Fibroblast of mammary gland (primary cell): ENCODE results near the gene TANC2.
A peak's percentile ranks its signal among the peaks of the same experiment; 100 is the strongest.

ENCODE experiments used
- DNase-seq: peaks from one replicate; pipeline ENCODE4 v3.0.0-alpha.2; 2010; ENCODE audit warnings: low read depth
- H3K4me3 ChIP-seq: 2 replicates; pipeline ENCODE4 v1.5.1; 2011; ENCODE audit warnings: low read depth, mild to moderate bottlenecking, low read length, moderate library complexity; ENCODE audit not compliant: control insufficient read depth
- CTCF ChIP-seq: conservative IDR thresholded peaks from 2 replicates; pipeline ENCODE4 v1.5.1; 2011; ENCODE audit warnings: low read depth, low read length, inconsistent platforms; ENCODE audit not compliant: control insufficient read depth, insufficient read depth

Gene TANC2

DNA sequence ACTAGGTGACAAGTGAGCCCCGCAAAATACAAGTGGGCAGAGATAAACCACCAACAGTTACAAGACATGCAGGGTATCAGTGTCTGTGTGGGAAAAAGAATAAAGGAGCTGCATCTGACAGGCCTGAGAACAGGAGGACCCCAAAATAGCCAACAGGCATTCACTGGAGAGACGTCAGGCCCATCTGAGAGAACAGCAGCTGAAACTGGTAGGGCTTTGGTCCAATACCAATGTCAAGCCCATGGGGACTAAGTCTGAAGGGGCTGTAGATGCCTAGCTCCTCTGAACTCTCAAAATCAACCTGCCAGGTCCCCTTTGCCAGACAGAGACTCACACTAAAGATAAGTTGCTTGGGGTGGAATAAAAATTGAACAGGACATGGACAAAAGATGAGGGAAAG, 30.5 kb upstream of the TANC2 start:
- H3K4me3 ChIP-seq, result no peak overlapping the region
- TF ChIP-seq CTCF, result no peak
- no peak for DNase-seq

DNA sequence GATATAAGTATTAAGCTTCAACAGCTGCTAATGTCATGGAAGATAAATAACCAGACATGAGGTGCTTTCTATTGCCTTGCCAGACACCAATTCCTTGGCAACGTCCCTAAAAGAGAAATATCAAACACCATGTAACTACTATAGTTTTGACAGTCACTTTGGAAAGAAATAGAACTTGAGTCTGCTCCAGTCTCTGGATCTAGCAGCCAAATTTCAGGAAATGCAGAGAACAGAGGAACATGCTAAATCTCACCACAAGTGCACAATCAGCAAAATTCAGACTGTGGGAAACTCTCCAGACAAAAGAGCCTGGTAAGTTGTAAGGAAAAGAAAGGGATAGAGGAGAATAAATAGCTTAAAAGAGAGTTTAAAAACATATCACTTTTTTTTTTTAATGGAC, 28.4 kb upstream of the TANC2 start:
- no peak overlapping the region for H3K4me3 ChIP-seq
- DNase-seq, result no peak
- no peak for TF ChIP-seq CTCF

DNA sequence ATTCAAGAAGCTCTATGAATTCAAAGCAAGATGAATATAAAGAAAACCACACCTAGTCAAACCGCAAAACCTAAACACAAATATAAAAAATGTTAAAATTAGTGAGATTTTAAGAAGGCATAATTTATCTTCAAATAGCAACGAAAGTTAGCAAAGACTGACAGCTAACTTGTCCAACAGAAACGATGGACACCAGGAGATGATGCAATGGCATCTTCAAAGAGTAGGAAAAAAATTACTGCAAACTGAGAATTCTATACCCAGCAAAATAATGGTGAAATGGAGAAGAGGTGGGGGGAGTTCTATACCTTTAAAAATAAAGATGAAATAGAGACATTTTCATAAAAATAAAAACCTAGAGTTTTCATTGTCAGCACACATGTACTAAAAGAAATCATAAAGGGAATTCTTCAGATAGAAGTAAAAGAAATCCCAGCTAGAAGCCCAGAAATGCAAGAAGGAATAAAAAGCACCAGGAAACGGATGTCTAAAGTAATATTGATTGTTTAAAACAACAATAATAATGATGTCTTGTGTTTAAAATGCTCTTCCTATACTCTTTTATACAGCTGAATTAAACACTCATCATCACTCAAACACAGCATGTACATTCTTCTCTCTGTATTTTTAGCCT, 24.6 kb upstream of the TANC2 start:
- no peak overlapping the region for H3K4me3 ChIP-seq
- no peak for DNase-seq
- no peak for TF ChIP-seq CTCF

DNA sequence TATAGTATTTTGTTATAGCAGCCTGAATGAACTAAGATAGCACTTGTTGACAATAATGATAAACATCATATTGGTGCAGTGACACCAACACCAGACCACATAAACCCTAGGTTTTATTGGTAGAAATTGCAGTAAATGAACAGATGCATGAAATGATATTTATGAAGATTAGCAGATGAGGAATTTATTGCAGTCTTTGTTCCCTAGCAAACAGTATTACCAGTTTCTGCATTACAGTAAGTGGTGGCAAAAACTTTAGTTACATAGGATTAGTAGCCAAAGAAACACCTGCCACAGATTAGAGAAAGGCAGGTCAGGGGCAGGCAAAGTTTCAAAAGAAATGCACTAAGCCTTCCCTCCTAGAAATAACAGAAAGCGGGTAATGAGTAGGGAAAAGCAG, 17.7 kb upstream of the TANC2 start:
- no peak for TF ChIP-seq CTCF
- no peak overlapping the region for H3K4me3 ChIP-seq
- DNase-seq, result no peak

- TF ChIP-seq CTCF, result no peak
- no peak overlapping the region for H3K4me3 ChIP-seq
- no peak for DNase-seq
These were observed 17.0 kb upstream of the TANC2 start for GRCh38 chr17:62949036-62949435.

- peak; percentile 85 for DNase-seq
These were observed 16.0 kb upstream of the TANC2 start for GRCh38 chr17:62950067-62950466.

More at GRCh38 chr17:62950067-62950466, 16.0 kb upstream of the TANC2 start:
- TF ChIP-seq CTCF, result no peak
- no peak overlapping the region for H3K4me3 ChIP-seq
